Liver (tissue), 9 donors: ENCODE results near the gene ADORA2B. TPM values are rescaled to one million over a fixed set of nuclear protein-coding genes. Genes with fewer than 3 reads are reported as not detected.

Experiments used
- DNase-seq: peaks from one replicate; pipeline ENCODE4 v3.0.0-alpha.2; 2017; ENCODE audit warnings: low spot score
- H3K27ac ChIP-seq, 2 donors: one replicate each; pipeline ENCODE4 v1.7.0; 2013; ENCODE audit warnings: inconsistent platforms in 2 of 2, low read length in 2 of 2, control low read depth in 1 of 2, low read depth in 1 of 2, mild to moderate bottlenecking in 1 of 2
- H3K27me3 ChIP-seq, 4 donors: one replicate each; pipeline versions ENCODE4 v1.6.1 to v1.7.0; 2013; ENCODE audit warnings: low read length in 3 of 4, inconsistent platforms in 1 of 4, mild to moderate bottlenecking in 1 of 4, moderate library complexity in 1 of 4; ENCODE audit not compliant: control insufficient read depth in 4 of 4, insufficient read depth in 4 of 4
- H3K36me3 ChIP-seq, 4 donors: one replicate each; pipeline versions ENCODE4 v1.6.1 to v1.7.0; 2013; ENCODE audit warnings: low read length in 3 of 4, mild to moderate bottlenecking in 3 of 4, low read depth in 1 of 4, moderate library complexity in 1 of 4; ENCODE audit not compliant: control insufficient read depth in 4 of 4, insufficient read depth in 3 of 4
- H3K4me1 ChIP-seq, 4 donors: one replicate each; pipeline versions ENCODE4 v1.6.1 to v1.7.0; 2013; ENCODE audit warnings: low read length in 3 of 4, mild to moderate bottlenecking in 3 of 4, moderate library complexity in 1 of 4; ENCODE audit not compliant: control insufficient read depth in 4 of 4, insufficient read depth in 4 of 4
- H3K4me3 ChIP-seq, 3 donors: one replicate each; pipeline versions ENCODE4 v1.6.1 to v1.7.0; 2013; ENCODE audit warnings: low read length in 3 of 3, control low read depth in 1 of 3, low read depth in 1 of 3, mild to moderate bottlenecking in 1 of 3
- H3K9ac ChIP-seq, 2 donors: one replicate each; pipeline ENCODE4 v1.7.0; 2013; ENCODE audit warnings: low read length in 2 of 2, mild to moderate bottlenecking in 2 of 2, moderate library complexity in 2 of 2, control low read depth in 1 of 2, low read depth in 1 of 2
- H3K9me3 ChIP-seq, 4 donors: one replicate each; pipeline versions ENCODE4 v1.6.1 to v1.7.0; 2013; ENCODE audit warnings: low read length in 3 of 4; ENCODE audit not compliant: control insufficient read depth in 4 of 4
- EGR1 ChIP-seq, 2 donors: IDR thresholded peaks; 2 replicates each; pipeline ENCODE4 v1.6.1; 2016 to 2018; ENCODE audit warnings: antibody characterized with exemption in 2 of 2, low read depth in 2 of 2
- FOXA1 ChIP-seq: IDR thresholded peaks from 2 replicates; pipeline ENCODE4 v1.6.1; 2016; ENCODE audit warnings: antibody characterized with exemption
- FOXA2 ChIP-seq: IDR thresholded peaks from 2 replicates; pipeline ENCODE4 v1.6.1; 2016; ENCODE audit warnings: antibody characterized with exemption
- HNF4A ChIP-seq, 2 donors: conservative IDR thresholded peaks; 2 replicates each; pipeline ENCODE4 v1.6.1; 2016; ENCODE audit warnings: antibody characterized with exemption in 2 of 2, mild to moderate bottlenecking in 2 of 2
- HNF4G ChIP-seq: IDR thresholded peaks from 2 replicates; pipeline ENCODE4 v1.6.1; 2016; ENCODE audit warnings: antibody characterized with exemption
- NR2F2 ChIP-seq: IDR thresholded peaks from 2 replicates; pipeline ENCODE4 v1.6.1; 2016; ENCODE audit warnings: antibody characterized with exemption
- RAD21 ChIP-seq, 2 donors: IDR thresholded peaks; 2 replicates each; pipeline ENCODE4 v1.6.1; 2016; ENCODE audit warnings: antibody characterized with exemption in 2 of 2, mild to moderate bottlenecking in 2 of 2
- SP1 ChIP-seq: IDR thresholded peaks from 2 replicates; pipeline ENCODE4 v1.6.1; 2018; ENCODE audit warnings: antibody characterized with exemption, mild to moderate bottlenecking
- TAF1 ChIP-seq: conservative IDR thresholded peaks from 2 replicates; pipeline ENCODE4 v1.6.1; 2016; ENCODE audit warnings: antibody characterized with exemption, mild to moderate bottlenecking
- YY1 ChIP-seq: IDR thresholded peaks from 2 replicates; pipeline ENCODE4 v1.6.1; 2016; ENCODE audit warnings: antibody characterized with exemption, mild to moderate bottlenecking
- WGBS: extraction: QIAGEN DNeasy Blood & Tissue Kit; methylation state at CpG from one replicate; pipeline ENCODE4 v1.1.7; 2013; 5-methylcytosine and 5-hydroxymethylcytosine counted together
- polyA plus RNA-seq, 2 donors: library from polyadenylated mRNA; stranded (reverse) in 1 of 2; unstranded in 1 of 2; fragments of 200-250 nt in 1 of 2; fragments of >200 nt in 1 of 2; fragmentation: Nextera tagmentation in 1 of 2; extraction: Ambion mirVana in 1 of 2; gene quantifications; one replicate each; pipeline versions ENCODE4 v1.2.1 to v1.2.3, GENCODE V29; 2013 to 2015
- total RNA-seq, 2 donors: library from RNA; depleted of rRNA; stranded (reverse); fragments of >200 nt; gene quantifications; one replicate each; pipeline ENCODE4 v1.2.3, GENCODE V29; 2014
- TF ChIP-seq, protein P1 (sequence below): fragments of 150-350 bp; IDR thresholded peaks from 2 replicates; pipeline ENCODE4 v1.5.1; 2017; ENCODE audit warnings: improper control_type of control experiment, low read depth, low read length; ENCODE audit not compliant: missing input control
- TF ChIP-seq, protein P2 (sequence below): IDR thresholded peaks from 2 replicates; pipeline ENCODE4 v1.6.1; 2016; ENCODE audit warnings: antibody characterized with exemption
- TF ChIP-seq, protein P3 (sequence below): IDR thresholded peaks from 2 replicates; pipeline ENCODE4 v1.6.1; 2016; ENCODE audit warnings: antibody characterized with exemption, mild to moderate bottlenecking
- TF ChIP-seq, protein P4 (sequence below): IDR thresholded peaks from 2 replicates; pipeline ENCODE4 v1.6.1; 2016; ENCODE audit warnings: antibody characterized with exemption
- donor health status: healthy.
- donor health status: healthy.
- donor health status: healthy.
- donor health status: healthy.
- donor health status: healthy.

Gene ADORA2B
- total and polyA plus RNA-seq, 4 donors = 0.24 to 3.3 (median 0.28) TPM

DNA sequence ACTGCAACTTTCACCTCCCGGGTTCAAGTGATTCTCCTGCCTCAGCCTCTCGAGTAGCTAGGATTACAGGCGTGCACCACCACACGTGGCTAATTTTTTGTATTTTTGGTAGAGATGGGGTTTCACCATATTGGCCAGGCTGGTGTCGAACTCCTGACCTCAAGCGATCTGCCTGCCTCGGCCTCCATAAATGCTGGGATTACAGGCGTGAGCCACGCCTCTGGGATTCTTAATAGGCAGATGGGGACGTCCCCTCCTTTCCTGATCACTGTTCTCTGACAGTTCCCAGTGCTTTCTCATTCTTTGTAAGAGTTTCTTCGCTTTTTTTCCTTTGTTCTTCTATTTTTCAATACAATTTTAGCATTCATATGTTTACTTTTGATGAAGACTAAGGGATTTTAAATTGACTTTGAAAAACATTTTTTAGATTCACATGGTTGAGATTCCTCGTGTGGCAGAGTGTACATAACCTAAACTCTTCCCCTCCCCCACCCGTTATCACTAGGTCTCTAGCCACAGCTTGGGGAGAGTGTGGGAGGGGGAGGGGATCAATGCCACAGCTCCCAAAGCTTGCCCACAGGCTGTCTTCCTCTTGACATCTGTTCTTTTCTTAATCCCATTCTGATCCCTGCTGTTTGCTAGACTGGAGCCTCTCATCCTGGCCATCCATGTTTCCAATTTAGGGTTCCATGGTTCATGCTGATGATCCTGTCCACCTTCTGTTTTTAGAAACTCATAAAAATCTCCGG lies 11.0 kb downstream of the ADORA2B start:
- TF ChIP-seq EGR1 (IDR thresholded peaks at IDR 0.05; ENCODE audit: low read depth in 2 of 2) (no peak), HNF4A (conservative IDR thresholded peaks at IDR 0.05) (no peak)
- Histone ChIP-seq H3K27me3 (no peaks in the 10 kb centered on the region), H3K27ac (no peak overlapping the region), H3K4me3 (no peak overlapping the region), H3K9me3 (no peaks in the 10 kb centered on the region), H3K4me1 (no peaks in the 10 kb centered on the region), H3K36me3 (no peaks in the 10 kb centered on the region), H3K9ac (no peak overlapping the region)
- no peak for DNase-seq
- WGBS = 79% methylated on average over 14 of the region's 14 CpGs

DNA sequence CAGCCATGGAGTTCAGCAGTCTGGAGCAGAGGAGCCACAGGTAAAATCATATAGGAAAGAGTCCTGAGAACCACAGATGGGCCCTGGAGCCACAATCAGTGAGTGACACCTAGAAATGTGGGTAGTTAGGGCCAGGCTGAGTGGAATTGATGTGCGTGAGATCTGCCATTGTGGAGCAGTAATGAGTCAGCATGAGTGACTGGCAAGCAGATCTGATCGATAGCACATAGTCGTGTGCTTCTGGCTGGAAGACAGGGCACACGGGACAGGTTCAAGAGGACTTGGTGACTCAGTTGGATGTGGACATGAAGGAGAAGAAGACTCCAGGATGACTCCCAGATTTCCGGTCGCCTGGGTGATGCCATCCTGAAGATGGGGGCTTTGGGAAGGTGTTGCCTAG lies 12.3 kb downstream of the ADORA2B start:
- Histone ChIP-seq H3K4me3 (no peak overlapping the region), H3K9ac (no peak overlapping the region)
- WGBS = 94% methylated on average over 6 of the region's 6 CpGs

DNA sequence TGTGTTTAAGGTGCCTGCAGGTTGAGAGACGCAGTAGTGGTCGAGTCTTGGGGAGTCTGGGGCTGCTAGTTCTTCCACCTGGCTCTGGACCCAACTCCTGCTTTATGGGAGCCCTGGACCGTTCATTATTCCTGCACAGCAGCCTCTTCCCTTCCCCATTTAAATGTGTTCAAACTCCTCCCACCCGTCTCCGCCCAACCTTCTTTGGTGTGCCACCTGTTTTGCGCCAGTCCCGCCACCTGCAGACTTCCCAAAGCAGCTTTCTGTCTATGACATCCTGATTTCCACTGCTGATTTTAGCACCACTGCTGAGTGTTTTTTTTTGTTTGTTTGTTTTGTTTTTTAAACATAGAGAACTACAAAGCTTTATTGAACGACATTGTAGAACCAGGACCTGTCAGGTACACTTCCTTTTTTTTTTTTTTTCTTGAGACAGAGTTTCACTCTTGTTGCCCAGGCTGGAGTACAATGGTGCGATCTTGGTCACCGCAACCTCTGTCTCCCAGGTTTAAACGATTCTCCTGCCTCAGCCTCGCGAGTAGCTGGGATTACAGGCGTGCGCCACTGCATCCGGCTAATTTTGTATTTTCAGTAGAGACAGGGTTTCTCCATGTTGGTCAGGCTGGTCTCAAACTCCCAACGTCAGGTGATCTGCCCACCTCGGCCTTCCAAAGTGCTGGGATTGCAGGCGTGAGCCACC lies 12.8 kb downstream of the ADORA2B start:
- no peaks in the 10 kb centered on the region for H3K4me1 ChIP-seq
- no peak overlapping the region for H3K9ac ChIP-seq
- 90% methylated on average over 18 of the region's 19 CpGs for WGBS
- no peak overlapping the region for H3K4me3 ChIP-seq
- DNase-seq = no peak
- no peaks in the 10 kb centered on the region for H3K27me3 ChIP-seq
- no peaks in the 10 kb centered on the region for H3K9me3 ChIP-seq
- H3K36me3 ChIP-seq = no peaks in the 10 kb centered on the region
- no peak overlapping the region for H3K27ac ChIP-seq
- TF ChIP-seq TAF1 (no peak), FOXA2 (no peak), YY1 (no peak), HNF4G (no peak), HNF4A (conservative IDR thresholded peaks at IDR 0.05) (no peak), SP1 (no peak)
- TF ChIP-seq, protein P1, sequence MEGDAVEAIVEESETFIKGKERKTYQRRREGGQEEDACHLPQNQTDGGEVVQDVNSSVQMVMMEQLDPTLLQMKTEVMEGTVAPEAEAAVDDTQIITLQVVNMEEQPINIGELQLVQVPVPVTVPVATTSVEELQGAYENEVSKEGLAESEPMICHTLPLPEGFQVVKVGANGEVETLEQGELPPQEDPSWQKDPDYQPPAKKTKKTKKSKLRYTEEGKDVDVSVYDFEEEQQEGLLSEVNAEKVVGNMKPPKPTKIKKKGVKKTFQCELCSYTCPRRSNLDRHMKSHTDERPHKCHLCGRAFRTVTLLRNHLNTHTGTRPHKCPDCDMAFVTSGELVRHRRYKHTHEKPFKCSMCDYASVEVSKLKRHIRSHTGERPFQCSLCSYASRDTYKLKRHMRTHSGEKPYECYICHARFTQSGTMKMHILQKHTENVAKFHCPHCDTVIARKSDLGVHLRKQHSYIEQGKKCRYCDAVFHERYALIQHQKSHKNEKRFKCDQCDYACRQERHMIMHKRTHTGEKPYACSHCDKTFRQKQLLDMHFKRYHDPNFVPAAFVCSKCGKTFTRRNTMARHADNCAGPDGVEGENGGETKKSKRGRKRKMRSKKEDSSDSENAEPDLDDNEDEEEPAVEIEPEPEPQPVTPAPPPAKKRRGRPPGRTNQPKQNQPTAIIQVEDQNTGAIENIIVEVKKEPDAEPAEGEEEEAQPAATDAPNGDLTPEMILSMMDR = no peak
- TF ChIP-seq, protein P2, sequence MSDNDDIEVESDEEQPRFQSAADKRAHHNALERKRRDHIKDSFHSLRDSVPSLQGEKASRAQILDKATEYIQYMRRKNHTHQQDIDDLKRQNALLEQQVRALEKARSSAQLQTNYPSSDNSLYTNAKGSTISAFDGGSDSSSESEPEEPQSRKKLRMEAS = no peak
- TF ChIP-seq, protein P3, sequence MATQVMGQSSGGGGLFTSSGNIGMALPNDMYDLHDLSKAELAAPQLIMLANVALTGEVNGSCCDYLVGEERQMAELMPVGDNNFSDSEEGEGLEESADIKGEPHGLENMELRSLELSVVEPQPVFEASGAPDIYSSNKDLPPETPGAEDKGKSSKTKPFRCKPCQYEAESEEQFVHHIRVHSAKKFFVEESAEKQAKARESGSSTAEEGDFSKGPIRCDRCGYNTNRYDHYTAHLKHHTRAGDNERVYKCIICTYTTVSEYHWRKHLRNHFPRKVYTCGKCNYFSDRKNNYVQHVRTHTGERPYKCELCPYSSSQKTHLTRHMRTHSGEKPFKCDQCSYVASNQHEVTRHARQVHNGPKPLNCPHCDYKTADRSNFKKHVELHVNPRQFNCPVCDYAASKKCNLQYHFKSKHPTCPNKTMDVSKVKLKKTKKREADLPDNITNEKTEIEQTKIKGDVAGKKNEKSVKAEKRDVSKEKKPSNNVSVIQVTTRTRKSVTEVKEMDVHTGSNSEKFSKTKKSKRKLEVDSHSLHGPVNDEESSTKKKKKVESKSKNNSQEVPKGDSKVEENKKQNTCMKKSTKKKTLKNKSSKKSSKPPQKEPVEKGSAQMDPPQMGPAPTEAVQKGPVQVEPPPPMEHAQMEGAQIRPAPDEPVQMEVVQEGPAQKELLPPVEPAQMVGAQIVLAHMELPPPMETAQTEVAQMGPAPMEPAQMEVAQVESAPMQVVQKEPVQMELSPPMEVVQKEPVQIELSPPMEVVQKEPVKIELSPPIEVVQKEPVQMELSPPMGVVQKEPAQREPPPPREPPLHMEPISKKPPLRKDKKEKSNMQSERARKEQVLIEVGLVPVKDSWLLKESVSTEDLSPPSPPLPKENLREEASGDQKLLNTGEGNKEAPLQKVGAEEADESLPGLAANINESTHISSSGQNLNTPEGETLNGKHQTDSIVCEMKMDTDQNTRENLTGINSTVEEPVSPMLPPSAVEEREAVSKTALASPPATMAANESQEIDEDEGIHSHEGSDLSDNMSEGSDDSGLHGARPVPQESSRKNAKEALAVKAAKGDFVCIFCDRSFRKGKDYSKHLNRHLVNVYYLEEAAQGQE = no peak

More for the DNA sequence above, 12.3 kb downstream of the ADORA2B start:
- Histone ChIP-seq H3K4me1 (no peaks in the 10 kb centered on the region), H3K27me3 (no peaks in the 10 kb centered on the region), H3K36me3 (no peaks in the 10 kb centered on the region), H3K9me3 (no peaks in the 10 kb centered on the region), H3K27ac (no peak overlapping the region)
- no peak for DNase-seq
- TF ChIP-seq, protein P4, sequence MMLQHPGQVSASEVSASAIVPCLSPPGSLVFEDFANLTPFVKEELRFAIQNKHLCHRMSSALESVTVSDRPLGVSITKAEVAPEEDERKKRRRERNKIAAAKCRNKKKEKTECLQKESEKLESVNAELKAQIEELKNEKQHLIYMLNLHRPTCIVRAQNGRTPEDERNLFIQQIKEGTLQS = no peak
- TF ChIP-seq FOXA1 (no peak), HNF4A (conservative IDR thresholded peaks at IDR 0.05) (no peak), NR2F2 (no peak), RAD21 (IDR thresholded peaks at IDR 0.05) (no peak), FOXA2 (no peak), TAF1 (no peak), SP1 (no peak)
- TF ChIP-seq, protein P1 = no peak
- TF ChIP-seq, protein P2 = no peak
